HG03159 (cell line): ENCODE data around the gene MAP6.
"Not testable (repeated sequence)": the region's sequence is repeated elsewhere in the genome, so short reads cannot be mapped to it uniquely, and the experiment has no call there.

ENCODE experiments used
- ATAC-seq: cut with Tn5 transposase; IDR thresholded peaks from one replicate; pipeline ENCODE4 v1.9.1; 2021; ENCODE audit warnings: mild to moderate bottlenecking, moderate library complexity; ENCODE audit not compliant: unreplicated experiment

The MAP6 gene

GRCh38 chr11:75593286-75593915 is 75.4 kb downstream of the MAP6 start:
- ATAC-seq, result no peak

GRCh38 chr11:75592715-75593114 is 76.1 kb downstream of the MAP6 start:
- ATAC-seq, result no peak

DNA sequence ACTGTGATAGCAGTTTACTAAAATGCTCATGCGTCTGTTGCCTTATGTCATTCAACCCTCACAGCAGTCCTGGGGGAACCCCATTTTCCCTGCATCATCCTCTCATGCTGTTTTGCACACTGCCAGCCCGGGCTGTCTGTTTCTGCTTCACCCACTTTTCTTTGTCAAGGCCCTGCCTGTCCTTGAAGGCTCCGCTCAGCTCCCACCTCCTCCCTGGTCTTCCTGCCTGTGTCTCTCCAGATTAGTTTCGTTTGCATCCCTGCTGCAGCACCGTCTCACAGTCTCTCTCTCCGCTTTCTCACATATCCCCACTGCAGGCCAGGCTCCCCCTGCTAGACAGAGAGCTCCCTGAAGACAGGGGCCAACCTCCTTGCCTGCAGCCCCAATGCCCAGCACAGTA is 76.9 kb downstream of the MAP6 start:
- ATAC-seq, result no peak

DNA sequence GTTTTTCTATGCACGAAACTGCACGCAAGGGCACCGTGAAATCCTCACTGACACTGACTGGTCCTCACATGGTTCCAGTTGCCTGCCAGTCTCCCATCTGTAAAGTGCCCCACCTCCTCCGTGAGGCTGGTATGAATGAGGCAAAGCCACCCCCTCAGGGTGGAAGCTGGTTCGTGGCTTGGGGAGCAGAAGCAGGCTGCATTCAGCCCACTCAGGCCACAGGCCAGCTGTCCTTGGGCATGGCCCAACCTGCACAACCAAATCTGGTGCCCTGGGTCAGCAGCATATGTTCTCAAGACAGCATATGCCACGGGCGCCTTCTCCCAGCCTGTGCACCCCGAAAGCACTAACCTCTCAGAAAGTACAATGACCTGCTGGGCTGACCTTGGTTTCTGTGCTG is 77.5 kb downstream of the MAP6 start:
- ATAC-seq, result no peak

- no peak for ATAC-seq
Measured at GRCh38 chr11:75589933-75590332, 78.9 kb downstream of the MAP6 start.

DNA sequence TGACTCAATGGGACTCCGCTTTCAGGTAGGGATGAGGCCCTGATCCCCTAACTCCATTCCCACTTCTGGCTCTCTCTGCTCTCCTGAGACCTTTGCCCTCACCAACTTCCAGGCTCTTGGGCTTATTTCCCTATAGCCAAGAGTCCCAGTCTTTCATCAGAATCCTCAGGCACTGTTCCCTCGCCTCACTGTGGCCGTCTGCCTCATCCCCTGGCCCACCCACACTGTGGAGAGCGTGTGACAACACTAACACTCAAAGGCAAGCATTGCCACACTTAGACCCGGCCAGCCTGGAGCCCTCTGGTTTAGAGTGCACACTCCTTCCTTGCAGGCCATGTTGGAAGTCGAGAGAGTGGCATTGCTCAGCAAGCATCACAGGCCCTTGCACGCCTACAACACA is 79.8 kb downstream of the MAP6 start:
- ATAC-seq, result no peak

DNA sequence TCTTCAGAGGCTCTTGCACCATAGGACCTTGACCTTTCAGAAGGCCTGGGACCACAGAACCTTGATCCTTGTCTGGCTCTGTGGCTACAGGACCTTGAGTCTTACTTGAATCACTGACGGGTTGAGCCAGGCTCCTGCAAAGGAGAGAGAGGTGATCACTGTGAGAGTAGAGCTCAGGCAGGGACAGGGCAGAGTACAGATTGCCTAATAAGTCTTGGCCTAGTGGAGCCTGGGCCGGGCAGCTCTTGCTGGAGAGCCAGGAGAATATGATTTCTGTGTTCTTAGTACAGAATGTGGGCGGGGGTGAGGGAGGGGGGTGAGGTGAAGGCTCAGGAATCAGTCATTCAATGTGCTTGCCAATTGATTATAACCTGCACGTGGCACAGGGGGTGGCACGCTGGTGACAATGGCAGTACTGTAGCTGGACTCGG is 80.8 kb downstream of the MAP6 start:
- no peak for ATAC-seq

DNA sequence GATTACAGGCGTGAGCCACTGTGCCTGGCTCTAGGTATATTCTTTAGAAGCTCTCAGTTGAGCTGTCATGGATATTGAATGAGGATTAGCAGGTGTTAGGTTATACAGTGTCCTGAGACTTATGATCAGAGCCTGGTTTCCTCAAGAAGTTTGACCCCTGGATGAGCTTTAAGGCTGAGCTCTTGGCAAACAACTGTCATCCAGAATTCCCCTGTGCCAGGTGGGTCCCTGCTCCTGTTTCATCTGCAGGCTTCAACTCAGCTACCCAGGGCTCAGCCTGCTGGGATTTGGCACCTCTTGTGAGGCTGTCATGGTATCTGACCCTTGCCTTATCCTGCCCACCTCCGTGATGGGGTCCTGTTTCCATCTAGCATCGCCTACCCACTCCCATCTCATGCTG is 82.4 kb downstream of the MAP6 start:
- no peak for ATAC-seq

DNA sequence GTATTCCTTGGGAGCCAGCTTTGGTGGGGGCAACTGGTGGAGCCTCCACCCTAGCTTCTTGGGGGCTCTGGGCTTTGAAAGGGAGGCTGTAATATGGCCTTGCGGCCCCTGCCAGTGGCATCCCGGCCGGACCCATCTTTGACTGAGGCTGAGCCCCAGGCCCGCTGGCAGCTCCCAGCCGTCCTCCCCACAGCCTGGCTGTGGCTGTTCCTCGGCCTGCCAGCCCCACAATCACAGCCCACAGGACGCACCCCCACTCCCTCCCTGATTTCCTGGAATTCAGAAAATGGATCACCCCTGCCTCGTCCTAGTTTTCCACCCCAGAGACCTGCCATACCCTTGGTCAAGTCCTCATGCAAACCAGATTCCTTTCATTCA is 83.6 kb downstream of the MAP6 start:
- no peak for ATAC-seq

- ATAC-seq, result not testable (repeated sequence)
Measured at GRCh38 chr11:75584659-75585292, 84.1 kb downstream of the MAP6 start.

GRCh38 chr11:75583718-75584658 is 84.8 kb downstream of the MAP6 start:
- no peak for ATAC-seq

- ATAC-seq, result no peak
Measured at GRCh38 chr11:75582895-75583717, 85.7 kb downstream of the MAP6 start.

DNA sequence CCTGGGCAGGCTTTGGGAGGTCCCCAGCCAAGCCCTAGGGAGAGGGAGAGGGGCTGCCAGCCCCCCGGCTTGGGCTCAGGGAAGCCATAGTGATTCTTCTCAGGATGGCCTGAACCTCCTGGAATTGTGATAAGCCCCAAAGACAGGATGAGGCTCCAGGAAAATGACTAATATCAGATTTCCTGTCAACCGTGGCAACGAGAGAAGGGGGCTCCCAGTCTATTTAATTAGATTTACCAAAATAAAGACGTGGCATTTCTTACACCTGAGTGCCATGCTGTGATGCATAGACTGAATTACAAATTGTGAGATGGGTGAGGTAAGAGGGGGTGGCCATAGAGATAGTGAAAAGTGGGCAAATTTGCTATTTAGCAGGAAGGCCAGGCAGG is 86.3 kb downstream of the MAP6 start:
- no peak for ATAC-seq

DNA sequence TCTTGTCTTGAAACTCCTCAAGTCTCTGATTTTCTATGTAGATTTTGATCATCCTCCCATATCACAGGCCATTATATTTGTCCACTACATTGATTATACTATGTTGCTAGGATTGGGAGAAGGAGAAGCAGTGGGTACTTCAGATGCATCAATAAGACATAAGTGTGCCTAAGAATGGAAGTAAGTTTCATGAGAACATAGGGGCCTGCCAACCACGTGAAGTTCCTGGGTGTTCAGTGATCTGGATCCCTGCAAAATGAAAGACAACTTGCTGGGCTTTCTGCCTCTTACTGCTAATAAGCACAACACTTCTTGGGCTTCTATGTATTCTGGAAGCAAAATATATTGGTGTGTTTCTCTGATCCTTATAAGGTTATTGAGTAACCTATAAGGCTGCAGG is 89.0 kb downstream of the MAP6 start:
- ATAC-seq, result no peak

DNA sequence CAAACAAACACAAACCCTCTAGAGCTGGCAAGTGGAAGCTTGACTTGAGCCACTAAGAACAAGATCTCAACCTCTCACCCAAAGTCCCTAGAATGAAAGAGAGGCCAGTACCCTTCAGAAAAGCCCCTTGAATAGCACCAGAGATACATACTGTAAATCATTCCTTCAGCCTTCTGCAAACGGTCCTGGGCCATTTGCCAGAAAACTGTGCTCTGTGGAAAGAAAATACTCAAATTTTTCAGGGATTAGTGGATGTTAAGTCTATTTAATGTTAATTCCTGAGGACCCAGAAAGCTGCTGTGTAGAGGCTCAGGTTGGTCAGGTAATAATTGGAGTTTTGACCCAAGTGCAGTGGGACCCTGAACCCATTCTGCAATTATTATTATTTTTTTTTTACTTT is 89.9 kb downstream of the MAP6 start:
- ATAC-seq, result no peak

- no peak for ATAC-seq
Measured at GRCh38 chr11:75577207-75577606, 91.6 kb downstream of the MAP6 start.

- no peak for ATAC-seq
Measured at GRCh38 chr11:75576499-75576918, 92.3 kb downstream of the MAP6 start.

DNA sequence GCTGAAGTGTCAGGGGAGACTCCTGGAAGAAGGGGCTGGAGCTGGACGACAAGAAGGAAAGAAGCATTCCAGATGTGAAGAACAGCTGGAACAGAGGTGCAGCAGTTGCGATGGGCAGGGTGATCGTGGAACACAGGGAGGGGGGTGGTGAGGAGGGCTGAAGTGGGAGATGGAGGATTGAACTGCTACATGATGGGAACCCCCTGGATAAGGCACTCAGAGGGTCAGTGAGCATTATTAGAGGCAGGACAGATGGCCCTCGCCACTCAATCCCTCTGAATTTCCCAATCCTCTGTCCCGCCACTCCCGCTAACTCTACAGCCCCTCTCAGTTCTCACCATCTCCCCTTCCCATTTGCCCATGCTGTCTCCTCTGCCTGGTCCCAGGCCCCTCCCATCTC is 92.8 kb downstream of the MAP6 start:
- ATAC-seq, result no peak

GRCh38 chr11:75574698-75575602 is 93.9 kb downstream of the MAP6 start:
- ATAC-seq, result no peak

DNA sequence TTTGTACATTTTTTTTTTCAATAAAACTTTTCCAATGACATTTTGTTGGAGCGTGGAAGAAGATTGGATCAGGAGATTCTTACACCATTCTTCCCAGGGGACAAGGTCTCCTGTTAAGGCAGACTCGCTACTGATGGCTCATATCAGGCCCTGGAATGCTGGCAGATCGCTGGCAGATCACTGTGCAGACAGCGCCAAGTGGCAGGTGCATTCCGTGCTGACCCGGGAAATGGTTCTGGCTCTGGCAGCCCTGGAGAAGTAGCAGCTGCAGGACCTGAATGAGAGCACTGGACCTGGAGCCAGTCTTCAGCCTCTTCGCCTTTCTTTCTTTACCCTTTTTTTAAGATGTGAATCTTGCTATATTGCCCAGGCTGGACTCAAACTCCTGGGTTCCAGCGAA is 96.1 kb downstream of the MAP6 start:
- no peak for ATAC-seq
